CD4-positive, CD25-positive, alpha-beta regulatory T cell (primary cell): ENCODE results near the gene DHX35. TPM values are rescaled to one million over a fixed set of nuclear protein-coding genes. Genes with fewer than 3 reads are reported as not detected.
A peak's percentile ranks its signal among the peaks of the same experiment; 100 is the strongest.

Source experiments
- ATAC-seq, 2 donors: fragments of 150-1000 bp; cut with Tn5 transposase; one replicate each; pipeline ENCODE4 v1.10.0; 2021; ENCODE audit warnings: low read depth in 2 of 2, moderate number of reproducible peaks in 2 of 2, moderate library complexity in 1 of 2
- DNase-seq, 3 donors: peaks; one replicate each; pipeline versions ENCODE4 v3.0.0 to v3.0.0-alpha.2; 2012 to 2022; ENCODE audit warnings: mixed read lengths in 1 of 3
- H3K27ac ChIP-seq: one replicate; pipeline ENCODE4 v1.7.0; 2013; ENCODE audit warnings: mild to moderate bottlenecking, low read length; ENCODE audit not compliant: insufficient read depth, poor library complexity, severe bottlenecking
- H3K27me3 ChIP-seq: one replicate; pipeline ENCODE4 v1.7.0; 2013; ENCODE audit warnings: low read length; ENCODE audit not compliant: control insufficient read depth, insufficient read depth
- H3K36me3 ChIP-seq: one replicate; pipeline ENCODE4 v1.7.0; 2013; ENCODE audit warnings: mild to moderate bottlenecking, low read length, moderate library complexity; ENCODE audit not compliant: control insufficient read depth, insufficient read depth
- H3K4me1 ChIP-seq: 2 replicates; pipeline ENCODE4 v1.7.0; 2013; ENCODE audit warnings: mild to moderate bottlenecking, low read length; ENCODE audit not compliant: insufficient read depth, control insufficient read depth, poor library complexity, severe bottlenecking
- H3K4me3 ChIP-seq: one replicate; pipeline ENCODE4 v1.7.0; 2013; ENCODE audit warnings: low read depth, mild to moderate bottlenecking, low read length, moderate library complexity
- H3K9me3 ChIP-seq, 2 experiments: 1 replicate in 1 of 2; 2 replicates in 1 of 2; pipeline ENCODE4 v1.7.0; 2013; ENCODE audit warnings: low read length in 2 of 2, mild to moderate bottlenecking in 1 of 2, moderate library complexity in 1 of 2; ENCODE audit not compliant: control insufficient read depth in 2 of 2
- H3K27ac Mint-ChIP-seq, 3 donors: one replicate each; pipeline ENCODE4 v1.8.0; 2020 to 2022; ENCODE audit warnings: mild to moderate bottlenecking in 3 of 3, mixed read lengths in 3 of 3, moderate library complexity in 2 of 3
- H3K27me3 Mint-ChIP-seq: one replicate; pipeline ENCODE4 v1.8.0; 2022; ENCODE audit warnings: mild to moderate bottlenecking, mixed read lengths
- H3K36me3 Mint-ChIP-seq: one replicate; pipeline ENCODE4 v1.8.0; 2020; ENCODE audit warnings: mixed read lengths
- H3K4me1 Mint-ChIP-seq, 4 donors: one replicate each; pipeline ENCODE4 v1.8.0; 2020 to 2022; ENCODE audit warnings: mixed read lengths in 4 of 4, mild to moderate bottlenecking in 1 of 4
- H3K4me3 Mint-ChIP-seq, 4 donors: one replicate each; pipeline ENCODE4 v1.8.0; 2020 to 2022; ENCODE audit warnings: mild to moderate bottlenecking in 4 of 4, mixed read lengths in 4 of 4, moderate library complexity in 3 of 4
- H3K9me3 Mint-ChIP-seq, 7 donors: one replicate each; pipeline ENCODE4 v1.8.0; 2020 to 2022; ENCODE audit warnings: mixed read lengths in 7 of 7, mild to moderate bottlenecking in 3 of 7, moderate library complexity in 2 of 7
- polyA plus RNA-seq, 4 donors: library from polyadenylated mRNA; unstranded; fragments of 300-500 nt; fragmentation: Illumina TruSeq; gene quantifications; one replicate each; pipeline ENCODE4 v1.2.3, GENCODE V29; 2021
- total RNA-seq: library from RNA; stranded (reverse); gene quantifications from one replicate; pipeline ENCODE4 v1.2.3, GENCODE V29; 2022

Gene DHX35
- total and polyA plus RNA-seq, 5 donors from 2014 or later: 4.0 to 12.4 (median 5.7) TPM

DNA sequence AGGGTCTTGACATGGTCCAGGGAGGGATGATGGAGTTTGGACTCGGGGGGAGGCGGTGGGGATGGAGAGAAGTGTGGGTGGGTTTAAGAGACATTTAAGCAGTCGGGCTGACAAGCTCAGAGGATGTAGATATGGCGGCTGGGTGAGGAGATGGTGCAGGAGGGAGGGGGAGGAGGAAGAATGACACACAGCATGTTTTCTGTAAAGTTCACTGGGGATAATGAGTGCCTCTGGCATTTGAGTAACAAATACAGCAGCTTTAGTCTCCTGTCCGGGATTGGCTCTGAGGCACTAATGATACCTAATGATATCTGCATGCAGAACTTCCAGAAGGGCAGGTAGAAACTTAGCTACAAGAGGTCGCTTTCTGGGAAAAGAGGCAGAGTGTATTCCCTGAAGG is 107.8 kb downstream of the DHX35 start:
- Histone ChIP-seq H3K27me3 (peaks cover 13% of the 10 kb centered on the region), H3K9me3 (peaks cover 0 to 4% of the 10 kb centered on the region in 2 experiments), H3K36me3 (no peaks in the 10 kb centered on the region), H3K4me3 (no peak overlapping the region), H3K4me1 (no peaks in the 10 kb centered on the region), H3K27ac (no peak overlapping the region)
- Mint-ChIP-seq H3K9me3 (peaks cover 0 to 8% (median 5%) of the 10 kb centered on the region in 7 donors), H3K27ac (no peak overlapping the region), H3K4me3 (no peak overlapping the region), H3K4me1 (no peaks in the 10 kb centered on the region), H3K36me3 (no peaks in the 10 kb centered on the region), H3K27me3 (peaks cover 38% of the 10 kb centered on the region)
- ATAC-seq (no peak), DNase-seq (no peak)

DNA sequence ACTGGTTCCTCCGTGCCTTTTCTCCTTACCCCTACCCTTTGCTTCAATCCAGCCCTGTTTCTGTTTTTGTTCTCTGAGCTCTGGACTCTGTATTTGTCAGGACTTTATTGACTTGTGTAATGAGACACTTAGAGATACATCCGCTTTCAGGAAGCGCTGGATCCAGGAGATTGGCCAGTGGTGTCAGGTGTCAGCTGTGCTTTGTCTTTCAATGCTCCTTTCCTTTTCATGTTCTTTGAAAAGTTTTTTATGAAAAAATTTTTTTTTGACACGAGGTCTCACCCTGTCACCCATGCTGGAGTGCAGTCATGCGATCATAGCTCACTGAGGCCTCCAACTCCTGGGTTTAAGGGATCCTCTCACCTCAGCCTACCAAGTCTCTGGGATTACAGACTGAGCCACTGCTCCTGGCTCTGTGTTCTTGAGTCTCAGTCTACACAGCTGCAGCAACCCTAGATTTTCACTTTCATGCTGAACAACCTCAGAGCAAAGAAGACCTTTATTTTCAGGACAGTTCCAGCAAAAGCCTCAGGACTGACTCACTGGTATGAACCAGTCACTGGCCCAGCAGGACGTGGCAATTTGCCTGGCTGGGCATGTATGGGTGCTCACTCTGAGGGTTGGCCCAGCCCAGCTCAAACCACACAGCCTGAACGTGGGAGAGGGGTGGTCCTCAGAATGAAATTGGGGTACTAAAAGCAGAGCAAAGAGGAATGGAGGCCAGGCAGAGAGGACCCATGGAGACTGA is 108.5 kb downstream of the DHX35 start:
- Histone ChIP-seq H3K4me1 (no peaks in the 10 kb centered on the region), H3K27ac (no peak overlapping the region), H3K36me3 (no peaks in the 10 kb centered on the region), H3K4me3 (no peak overlapping the region), H3K27me3 (peaks cover 15% of the 10 kb centered on the region), H3K9me3 (peaks cover 0 to 4% of the 10 kb centered on the region in 2 experiments)
- H3K4me3 Mint-ChIP-seq: no peak overlapping the region
- ATAC-seq (no peak), DNase-seq (no peak)
- no peaks in the 10 kb centered on the region for H3K4me1 Mint-ChIP-seq
- no peak overlapping the region for H3K27ac Mint-ChIP-seq
- peaks cover 38% of the 10 kb centered on the region for H3K27me3 Mint-ChIP-seq
- peaks cover 0 to 8% (median 5%) of the 10 kb centered on the region in 7 donors for H3K9me3 Mint-ChIP-seq
- H3K36me3 Mint-ChIP-seq: no peaks in the 10 kb centered on the region

DNA sequence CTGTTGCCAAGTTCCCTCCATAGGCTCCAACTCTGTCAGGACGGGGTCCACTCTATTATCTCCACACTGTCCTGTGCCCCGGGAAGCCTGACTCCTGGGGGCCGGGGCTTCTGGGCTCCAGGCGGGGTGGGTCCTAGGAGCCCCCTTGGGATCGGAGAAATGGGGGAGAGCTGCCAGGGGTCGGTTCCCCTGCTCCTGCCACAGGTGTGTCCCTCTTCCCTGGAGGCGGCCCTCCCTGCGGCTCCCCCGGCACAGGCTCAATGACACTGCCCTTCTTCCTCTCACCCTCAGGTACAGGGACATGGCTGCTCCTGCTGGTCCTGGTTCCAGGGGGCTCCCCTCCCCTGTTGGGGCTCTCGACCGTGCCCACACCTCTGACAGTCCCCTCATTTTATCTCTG is 110.0 kb downstream of the DHX35 start:
- peaks cover 15% of the 10 kb centered on the region for H3K27me3 ChIP-seq
- Mint-ChIP-seq H3K4me1 (no peaks in the 10 kb centered on the region), H3K9me3 (peaks cover 0 to 8% (median 5%) of the 10 kb centered on the region in 7 donors), H3K36me3 (no peaks in the 10 kb centered on the region), H3K4me3 (no peak overlapping the region), H3K27me3 (peaks cover 50% of the 10 kb centered on the region), H3K27ac (no peak overlapping the region)
- no peaks in the 10 kb centered on the region for H3K4me1 ChIP-seq
- H3K36me3 ChIP-seq: no peaks in the 10 kb centered on the region
- H3K27ac ChIP-seq: no peak overlapping the region
- DNase-seq: no peak
- no peak overlapping the region for H3K4me3 ChIP-seq
- H3K9me3 ChIP-seq: peaks cover 0 to 4% of the 10 kb centered on the region in 2 experiments
- ATAC-seq: no peak

DNA sequence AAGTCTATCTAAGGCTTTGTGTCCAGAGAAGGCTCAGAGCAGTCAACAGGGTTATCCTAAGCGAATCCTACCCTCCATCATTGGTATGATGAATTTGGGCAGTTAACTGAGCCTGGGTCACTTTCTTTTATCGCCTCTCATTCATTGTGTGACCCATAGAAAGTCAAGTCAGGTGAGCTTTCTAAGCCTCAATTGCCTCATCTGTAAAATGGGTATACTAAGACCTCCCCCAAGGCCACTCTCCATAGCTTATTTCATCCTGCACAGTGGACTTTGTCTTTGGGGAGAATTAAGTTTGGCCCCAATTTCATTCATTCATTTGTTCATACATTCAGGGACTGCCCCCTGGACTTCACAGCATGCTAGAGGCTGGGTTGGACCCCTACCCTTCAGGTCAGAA is 110.5 kb downstream of the DHX35 start:
- no peak for ATAC-seq
- H3K27me3 Mint-ChIP-seq: peaks cover 53% of the 10 kb centered on the region

DNA sequence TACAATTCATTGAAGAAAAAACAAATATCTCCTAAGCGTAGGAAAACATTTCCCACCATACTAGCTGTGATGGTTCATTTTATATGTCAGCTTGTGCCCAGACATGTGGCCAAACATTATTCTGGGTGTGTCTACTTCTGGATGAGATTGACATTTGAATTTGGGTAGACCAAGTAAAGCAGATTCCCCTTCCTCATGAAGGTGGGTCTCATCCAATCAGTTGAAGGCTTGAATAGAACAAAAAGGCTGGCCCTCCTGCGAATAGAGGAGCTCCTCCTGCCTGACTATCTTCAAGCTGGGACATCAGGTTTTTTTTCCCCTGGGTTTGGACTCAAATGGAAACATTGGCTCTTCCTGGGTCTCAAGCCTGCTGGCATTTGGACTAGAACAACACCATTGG is 113.6 kb downstream of the DHX35 start:
- Histone ChIP-seq H3K4me1 (no peaks in the 10 kb centered on the region), H3K4me3 (no peak overlapping the region), H3K9me3 (no peaks in the 10 kb centered on the region), H3K27ac (no peak overlapping the region), H3K27me3 (peaks cover 15% of the 10 kb centered on the region), H3K36me3 (no peaks in the 10 kb centered on the region)
- ATAC-seq (no peak), DNase-seq (no peak)
- Mint-ChIP-seq H3K4me1 (no peaks in the 10 kb centered on the region), H3K36me3 (no peaks in the 10 kb centered on the region), H3K27me3 (peaks cover 40% of the 10 kb centered on the region), H3K9me3 (no peaks in the 10 kb centered on the region), H3K27ac (no peak overlapping the region), H3K4me3 (no peak overlapping the region)

More for the DNA sequence above, 110.5 kb downstream of the DHX35 start:
- no peak for DNase-seq
- Mint-ChIP-seq H3K27ac (peak overlapping the region in 1 of 3 donors; percentile 71), H3K4me1 (no peaks in the 10 kb centered on the region), H3K36me3 (no peaks in the 10 kb centered on the region), H3K9me3 (peaks cover 0 to 7% (median 5%) of the 10 kb centered on the region in 7 donors), H3K4me3 (no peak overlapping the region)
- Histone ChIP-seq H3K36me3 (no peaks in the 10 kb centered on the region), H3K4me3 (no peak overlapping the region), H3K27me3 (peaks cover 15% of the 10 kb centered on the region), H3K27ac (no peak overlapping the region), H3K4me1 (no peaks in the 10 kb centered on the region), H3K9me3 (peaks cover 0 to 4% of the 10 kb centered on the region in 2 experiments)

DNA sequence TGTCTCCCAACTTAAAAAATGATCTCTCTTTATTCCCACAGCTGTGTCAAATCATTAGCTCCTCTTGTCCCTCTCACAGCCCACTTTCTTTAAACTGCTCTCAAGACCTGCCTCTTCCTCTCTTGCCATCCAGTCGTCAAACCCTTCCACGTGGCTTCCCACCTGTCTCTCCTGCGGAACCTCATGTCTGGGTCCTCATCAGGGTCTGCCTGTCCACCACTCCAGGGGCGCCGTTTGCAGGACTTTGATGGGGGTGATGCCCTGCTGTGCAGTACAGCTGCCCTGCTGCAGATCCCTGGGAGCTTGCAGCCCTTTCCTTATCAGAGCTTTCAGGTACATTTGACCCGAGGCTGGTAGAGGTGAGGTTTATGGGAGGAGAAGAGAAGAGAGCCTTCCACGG is 114.8 kb downstream of the DHX35 start:
- H3K36me3 ChIP-seq: no peaks in the 10 kb centered on the region
- Mint-ChIP-seq H3K27me3 (peaks cover 46% of the 10 kb centered on the region), H3K36me3 (no peaks in the 10 kb centered on the region)

DNA sequence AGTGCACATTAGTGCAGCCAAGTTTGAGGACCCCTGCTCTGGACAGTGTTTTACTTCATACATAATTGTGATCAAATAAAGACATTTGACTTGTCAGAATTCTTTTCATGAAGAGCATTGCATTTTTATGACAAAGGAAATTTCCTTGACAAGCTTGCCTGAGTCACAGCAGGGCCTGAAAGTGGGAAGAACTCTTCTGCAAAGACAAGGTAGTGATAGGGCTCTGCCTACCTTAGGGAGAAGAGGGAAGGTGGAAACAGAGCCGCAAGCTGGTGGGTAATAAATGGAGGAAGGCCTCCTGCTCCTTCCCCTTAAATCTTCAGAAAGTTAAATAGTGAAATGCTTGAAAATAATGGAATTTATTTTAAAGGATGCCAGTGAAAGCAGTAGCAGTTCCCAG is 118.2 kb downstream of the DHX35 start:
- DNase-seq (no peak), ATAC-seq (no peak)
- no peaks in the 10 kb centered on the region for H3K36me3 ChIP-seq
- no peak overlapping the region for H3K4me3 ChIP-seq
- peaks cover 0 to 2% (median 0%) of the 10 kb centered on the region in 7 donors for H3K9me3 Mint-ChIP-seq
- no peaks in the 10 kb centered on the region for H3K4me1 Mint-ChIP-seq
- H3K27ac ChIP-seq: no peak overlapping the region
- peaks cover 3% of the 10 kb centered on the region for H3K27me3 ChIP-seq
- H3K9me3 ChIP-seq: no peaks in the 10 kb centered on the region
- H3K36me3 Mint-ChIP-seq: no peaks in the 10 kb centered on the region
- no peak overlapping the region for H3K27ac Mint-ChIP-seq
- H3K4me3 Mint-ChIP-seq: no peak overlapping the region
- no peaks in the 10 kb centered on the region for H3K4me1 ChIP-seq
- H3K27me3 Mint-ChIP-seq: peaks cover 46% of the 10 kb centered on the region

More for the DNA sequence above, 114.8 kb downstream of the DHX35 start:
- DNase-seq: no peak
- Mint-ChIP-seq H3K4me1 (no peaks in the 10 kb centered on the region), H3K4me3 (no peak overlapping the region), H3K27ac (no peak overlapping the region), H3K9me3 (no peaks in the 10 kb centered on the region)
- no peak overlapping the region for H3K4me3 ChIP-seq
- no peak for ATAC-seq
- H3K4me1 ChIP-seq: no peaks in the 10 kb centered on the region
- H3K27ac ChIP-seq: no peak overlapping the region
- peaks cover 13% of the 10 kb centered on the region for H3K27me3 ChIP-seq
- no peaks in the 10 kb centered on the region for H3K9me3 ChIP-seq

DNA sequence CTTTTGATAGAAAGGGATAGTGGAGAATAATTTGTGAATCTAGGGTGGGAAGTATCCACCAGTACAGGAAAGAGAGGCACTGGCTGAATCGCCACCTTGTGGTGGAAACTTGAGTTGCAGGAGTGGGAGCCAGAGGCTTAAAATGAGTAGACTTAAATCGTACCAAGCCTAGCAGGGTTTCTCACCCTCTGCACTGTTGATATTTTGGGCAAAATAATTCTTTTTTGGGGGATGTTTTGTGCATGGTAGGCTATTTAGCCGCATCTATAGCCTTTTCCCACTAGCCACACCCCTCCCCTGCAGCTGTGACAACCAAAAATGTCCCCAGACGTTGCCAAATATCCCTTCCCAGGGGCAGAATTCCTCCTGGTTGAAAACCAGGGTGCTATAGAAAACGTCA is 119.1 kb downstream of the DHX35 start:
- no peak overlapping the region for H3K4me3 ChIP-seq
- H3K9me3 ChIP-seq: no peaks in the 10 kb centered on the region
- no peaks in the 10 kb centered on the region for H3K4me1 Mint-ChIP-seq
- no peak overlapping the region for H3K27ac Mint-ChIP-seq
- H3K27me3 Mint-ChIP-seq: peaks cover 47% of the 10 kb centered on the region
- H3K36me3 ChIP-seq: no peaks in the 10 kb centered on the region
- H3K36me3 Mint-ChIP-seq: no peaks in the 10 kb centered on the region
- H3K4me1 ChIP-seq: no peaks in the 10 kb centered on the region
- no peak overlapping the region for H3K27ac ChIP-seq
- peaks cover 0 to 2% (median 0%) of the 10 kb centered on the region in 7 donors for H3K9me3 Mint-ChIP-seq
- H3K27me3 ChIP-seq: peaks cover 3% of the 10 kb centered on the region
- H3K4me3 Mint-ChIP-seq: no peak overlapping the region
- ATAC-seq (peak; percentile 63 to 72), DNase-seq (peak; percentile 64 to 78 (median 70))
